ENCODE data around the gene ODC1.

DNA sequence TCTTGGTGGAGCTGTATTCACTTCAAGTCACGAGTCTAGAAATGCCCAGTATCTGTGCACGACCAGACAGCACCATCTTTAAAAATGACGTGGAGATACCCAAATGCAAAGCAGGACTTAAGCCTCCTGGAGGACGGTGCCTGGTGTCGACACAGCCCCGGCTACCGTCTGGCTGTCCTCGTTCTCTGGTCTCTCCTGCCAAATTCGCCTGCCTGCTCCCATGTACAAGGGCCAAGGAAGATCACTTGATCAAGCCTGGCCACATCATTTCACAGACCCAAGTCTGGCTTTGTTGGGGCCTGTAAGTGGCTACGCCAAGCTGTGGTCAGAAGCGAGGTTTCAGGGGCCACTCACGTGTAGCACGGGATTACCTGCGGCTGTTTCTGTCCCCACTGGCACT is 9.4 kb downstream of the ODC1 start:
- TF ChIP-seq POLR2AphosphoS5 (IDR thresholded peaks at IDR 0.05), result no peak
- TF ChIP-seq, protein P1, sequence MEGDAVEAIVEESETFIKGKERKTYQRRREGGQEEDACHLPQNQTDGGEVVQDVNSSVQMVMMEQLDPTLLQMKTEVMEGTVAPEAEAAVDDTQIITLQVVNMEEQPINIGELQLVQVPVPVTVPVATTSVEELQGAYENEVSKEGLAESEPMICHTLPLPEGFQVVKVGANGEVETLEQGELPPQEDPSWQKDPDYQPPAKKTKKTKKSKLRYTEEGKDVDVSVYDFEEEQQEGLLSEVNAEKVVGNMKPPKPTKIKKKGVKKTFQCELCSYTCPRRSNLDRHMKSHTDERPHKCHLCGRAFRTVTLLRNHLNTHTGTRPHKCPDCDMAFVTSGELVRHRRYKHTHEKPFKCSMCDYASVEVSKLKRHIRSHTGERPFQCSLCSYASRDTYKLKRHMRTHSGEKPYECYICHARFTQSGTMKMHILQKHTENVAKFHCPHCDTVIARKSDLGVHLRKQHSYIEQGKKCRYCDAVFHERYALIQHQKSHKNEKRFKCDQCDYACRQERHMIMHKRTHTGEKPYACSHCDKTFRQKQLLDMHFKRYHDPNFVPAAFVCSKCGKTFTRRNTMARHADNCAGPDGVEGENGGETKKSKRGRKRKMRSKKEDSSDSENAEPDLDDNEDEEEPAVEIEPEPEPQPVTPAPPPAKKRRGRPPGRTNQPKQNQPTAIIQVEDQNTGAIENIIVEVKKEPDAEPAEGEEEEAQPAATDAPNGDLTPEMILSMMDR (IDR thresholded peaks at IDR 0.05), result no peak
- no peak for TF ChIP-seq EP300 (IDR thresholded peaks at IDR 0.05)
- no peak for TF ChIP-seq POLR2A (IDR thresholded peaks at IDR 0.05; ENCODE audit: low read depth)

Measured in esophagus muscularis mucosa (tissue), 4 donors.